ENCODE measurements around the gene LENEP.
"Not testable (repeated sequence)": the region's sequence is repeated elsewhere in the genome, so short reads cannot be mapped to it uniquely, and the experiment has no call there.

Gene LENEP

DNA sequence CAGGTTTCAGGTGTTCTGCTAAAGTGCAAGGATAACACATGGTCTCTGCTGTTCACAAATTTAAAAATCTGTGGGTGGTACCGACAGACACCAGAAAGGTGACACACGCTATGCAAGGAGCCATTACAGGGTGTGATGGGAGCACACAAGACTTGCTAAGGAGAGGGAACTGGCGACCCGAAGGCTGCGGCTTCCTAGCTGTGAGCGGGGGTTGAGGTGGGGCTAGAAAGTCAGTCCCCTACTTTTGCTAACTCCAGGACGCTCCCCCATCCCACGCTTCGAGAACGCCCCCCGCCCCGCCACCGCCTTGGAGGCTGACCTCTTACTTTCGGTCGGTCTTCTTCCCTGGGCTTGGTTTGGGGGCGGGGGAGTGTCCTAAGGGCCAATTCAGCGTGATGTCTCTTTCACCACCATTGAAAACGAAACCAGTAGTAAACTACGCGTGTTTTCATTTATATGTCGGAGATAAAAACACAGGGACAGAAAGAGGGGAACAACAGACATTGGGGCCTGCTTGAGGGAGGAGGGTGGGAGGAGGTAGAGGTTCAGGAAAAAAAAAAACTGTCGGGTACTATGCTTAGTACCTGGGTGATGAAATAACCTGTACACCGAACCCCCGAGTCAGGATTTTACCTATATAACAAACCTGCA lies 17.9 kb upstream of the LENEP start:
- peak; percentile 51 for DNase-seq

DNA sequence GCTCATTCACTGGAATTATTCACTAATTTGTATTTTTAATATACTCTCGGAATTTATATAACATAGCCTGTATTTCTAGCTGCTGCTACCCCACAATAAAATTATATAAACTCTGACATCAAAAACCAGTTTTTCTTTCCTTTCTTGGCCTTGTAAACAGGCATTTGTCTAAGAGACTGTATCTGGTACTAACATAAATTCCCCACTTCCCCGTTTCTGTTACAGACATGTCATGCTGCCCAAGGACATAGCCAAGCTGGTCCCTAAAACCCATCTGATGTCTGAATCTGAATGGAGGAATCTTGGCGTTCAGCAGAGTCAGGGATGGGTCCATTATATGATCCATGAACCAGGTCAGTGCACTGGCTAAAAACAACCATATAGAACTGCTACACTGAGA lies 15.6 kb upstream of the LENEP start:
- not testable (repeated sequence) for DNase-seq

DNA sequence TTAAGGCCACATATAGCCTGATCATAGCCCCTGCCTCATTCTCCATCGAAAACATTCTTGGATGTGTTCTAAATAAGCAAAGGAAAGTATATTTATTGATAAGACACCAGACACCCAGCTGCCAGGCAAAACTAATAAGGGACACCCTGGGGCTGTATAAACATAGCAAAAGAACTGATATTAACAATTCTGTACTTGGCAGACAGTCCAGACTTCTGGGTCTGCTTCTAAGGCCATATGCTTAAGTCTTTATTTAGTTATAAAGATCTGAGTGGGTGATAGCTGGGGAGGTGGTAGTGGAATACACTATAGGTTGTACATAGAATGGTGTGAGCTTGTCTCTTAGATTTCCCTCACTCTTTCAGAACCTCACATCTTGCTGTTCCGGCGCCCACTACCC lies 15.0 kb upstream of the LENEP start:
- DNase-seq = no peak

DNA sequence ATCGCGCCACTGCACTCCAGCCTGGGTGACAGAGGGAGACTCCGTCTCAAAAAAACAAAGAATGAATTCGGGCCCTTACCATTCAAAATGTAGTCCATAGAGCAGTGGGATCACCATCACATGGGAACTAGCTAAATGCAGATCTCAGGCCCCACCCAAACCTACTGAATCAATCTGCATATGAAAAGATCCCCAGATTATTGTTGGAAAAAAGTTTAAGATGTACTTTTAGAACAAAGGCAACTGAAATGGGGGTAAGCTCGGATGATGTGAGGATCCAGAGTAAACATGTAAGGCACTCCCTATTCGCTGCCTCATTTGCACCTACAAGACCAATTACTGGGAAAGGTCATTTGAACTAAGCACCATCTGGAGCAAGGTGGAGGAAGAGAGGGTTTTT lies 11.0 kb upstream of the LENEP start:
- DNase-seq = no peak

DNA sequence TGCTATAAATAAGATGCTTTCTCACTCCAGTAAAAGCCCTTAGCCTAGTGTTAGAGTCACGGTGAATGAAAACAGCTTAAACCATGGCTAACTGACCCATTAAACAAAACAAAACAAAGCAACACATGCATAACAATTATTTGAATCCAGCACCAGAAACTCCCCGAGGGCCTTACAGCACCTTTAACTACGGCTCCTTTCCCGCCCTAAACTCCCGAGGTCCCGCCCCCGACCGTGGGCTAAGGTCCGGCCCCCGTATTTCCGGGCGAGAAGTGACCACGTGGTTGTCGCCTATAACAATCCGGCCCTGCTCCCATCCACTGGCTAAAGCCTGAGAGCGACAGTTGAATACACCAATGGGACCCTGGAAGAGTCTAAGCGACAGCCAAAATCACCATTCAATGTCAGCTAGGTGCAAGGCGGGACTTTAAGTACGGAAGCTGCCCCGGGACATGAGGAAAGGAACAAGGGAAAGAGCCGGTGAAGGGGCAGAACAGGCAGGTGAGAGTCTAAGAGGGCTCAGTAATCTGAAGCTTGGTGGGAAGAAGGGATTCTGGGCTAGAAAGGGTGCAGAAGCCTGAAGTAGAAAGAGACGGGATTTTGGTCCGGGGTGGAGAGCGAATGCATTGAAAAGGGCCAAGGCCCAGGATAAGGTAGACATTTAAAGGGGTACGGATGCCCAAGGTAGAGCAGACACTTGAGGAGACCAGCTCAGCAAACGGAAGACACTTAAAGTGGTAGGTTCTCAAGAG lies 10.3 kb upstream of the LENEP start, which contains the start of gene FLAD1:
TSS of gene FLAD1 (plus strand) at position 448 of the 752 bp plus-strand sequence. CDS start 351 bp downstream, outside the sequence.
- DNase-seq = peak; percentile 99

DNA sequence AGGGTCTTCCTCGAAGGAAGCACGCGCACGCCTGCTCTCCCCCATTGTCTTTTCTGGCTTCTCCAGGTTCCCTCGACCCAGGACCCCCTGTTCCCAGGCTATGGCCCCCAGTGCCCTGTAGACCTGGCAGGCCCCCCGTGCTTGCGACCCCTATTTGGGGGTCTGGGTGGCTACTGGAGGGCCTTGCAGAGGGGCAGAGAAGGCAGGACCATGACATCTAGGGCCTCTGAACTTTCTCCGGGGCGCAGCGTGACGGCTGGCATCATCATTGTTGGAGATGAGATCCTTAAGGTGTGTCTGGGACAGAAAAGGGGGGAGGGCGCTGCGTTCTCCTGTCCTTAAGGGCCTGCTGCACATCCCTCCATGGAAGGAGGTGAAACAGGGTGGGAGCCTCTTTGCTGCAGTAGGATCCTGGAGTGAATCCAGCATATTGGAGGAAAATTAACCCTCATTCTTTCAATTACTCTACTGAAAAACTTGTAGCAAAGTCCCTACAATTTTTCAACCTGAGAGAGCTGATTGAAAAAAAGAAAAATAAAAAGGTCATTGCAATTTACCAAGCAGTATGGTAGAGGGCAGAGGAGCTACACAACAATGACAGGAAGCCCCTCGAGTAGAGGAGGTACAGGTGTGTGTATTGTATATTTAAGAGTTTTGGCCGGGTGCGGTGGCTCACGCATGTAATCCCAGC lies 9.5 kb upstream of the LENEP start:
- DNase-seq = no peak

DNA sequence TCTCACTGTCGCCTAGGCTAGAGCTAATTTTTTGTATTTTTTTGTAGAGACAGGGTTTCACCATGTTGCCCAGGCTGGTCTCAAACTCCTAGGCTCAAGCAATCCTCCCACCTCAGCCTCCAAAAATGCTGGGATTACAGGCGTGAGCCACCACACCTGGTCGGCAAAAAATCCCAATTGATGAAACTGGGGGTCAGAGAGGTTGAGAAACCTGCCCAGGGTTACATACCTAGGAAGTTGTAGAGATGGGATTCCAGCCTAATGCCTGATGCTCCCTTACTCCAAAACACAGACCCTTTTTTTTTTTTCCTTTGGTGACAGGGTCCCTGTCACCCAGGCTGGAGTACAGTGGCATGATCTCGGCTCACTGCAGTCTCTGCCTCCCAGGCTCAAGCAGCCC lies 6.7 kb upstream of the LENEP start:
- not testable (repeated sequence) for DNase-seq

DNA sequence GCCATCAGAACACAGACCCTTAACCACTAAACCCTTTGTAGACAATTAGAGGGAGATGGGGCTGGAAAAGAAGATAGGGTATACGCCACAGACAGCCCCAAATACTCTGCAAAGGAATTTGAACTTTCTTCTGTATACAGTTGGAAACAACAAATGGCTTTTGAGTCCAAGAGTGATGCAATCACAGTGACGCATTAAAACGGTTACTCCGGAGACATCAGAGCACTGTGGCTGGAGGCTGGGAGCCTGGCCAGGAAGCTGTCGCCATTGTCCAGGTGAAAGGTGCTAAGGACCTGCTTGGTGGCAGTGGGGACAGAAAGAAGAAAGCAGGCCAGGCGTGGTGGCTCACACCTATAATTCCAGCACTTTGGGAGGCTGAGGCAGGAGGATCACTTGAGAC lies 6.1 kb upstream of the LENEP start:
- DNase-seq = no peak

DNA sequence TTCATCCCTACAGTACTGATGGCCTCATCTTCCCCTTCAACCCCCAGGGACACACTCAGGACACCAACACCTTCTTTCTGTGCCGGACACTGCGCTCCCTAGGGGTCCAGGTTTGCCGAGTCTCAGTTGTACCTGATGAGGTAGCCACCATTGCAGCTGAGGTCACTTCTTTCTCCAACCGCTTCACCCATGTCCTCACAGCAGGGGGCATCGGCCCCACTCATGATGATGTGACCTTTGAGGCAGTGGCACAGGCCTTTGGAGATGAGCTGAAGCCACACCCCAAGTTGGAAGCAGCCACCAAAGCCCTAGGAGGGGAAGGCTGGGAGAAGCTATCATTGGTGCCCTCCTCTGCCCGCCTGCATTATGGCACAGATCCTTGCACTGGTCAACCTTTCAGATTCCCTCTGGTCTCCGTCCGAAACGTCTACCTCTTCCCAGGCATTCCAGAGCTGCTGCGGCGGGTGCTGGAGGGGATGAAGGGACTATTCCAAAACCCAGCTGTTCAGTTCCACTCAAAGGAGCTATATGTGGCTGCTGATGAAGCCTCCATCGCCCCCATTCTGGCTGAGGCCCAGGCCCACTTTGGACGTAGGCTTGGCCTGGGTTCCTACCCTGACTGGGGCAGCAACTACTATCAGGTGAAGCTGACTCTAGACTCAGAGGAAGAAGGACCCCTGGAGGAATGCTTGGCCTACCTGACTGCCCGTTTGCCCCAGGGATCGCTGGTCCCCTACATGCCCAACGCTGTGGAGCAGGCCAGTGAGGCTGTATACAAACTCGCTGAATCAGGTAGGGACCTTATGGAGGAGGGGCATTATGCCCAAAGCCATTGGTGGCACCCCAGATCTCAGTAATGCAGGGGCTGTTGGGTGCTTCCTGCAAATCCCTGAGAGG lies 5.1 kb upstream of the LENEP start:
- no peak for DNase-seq

DNA sequence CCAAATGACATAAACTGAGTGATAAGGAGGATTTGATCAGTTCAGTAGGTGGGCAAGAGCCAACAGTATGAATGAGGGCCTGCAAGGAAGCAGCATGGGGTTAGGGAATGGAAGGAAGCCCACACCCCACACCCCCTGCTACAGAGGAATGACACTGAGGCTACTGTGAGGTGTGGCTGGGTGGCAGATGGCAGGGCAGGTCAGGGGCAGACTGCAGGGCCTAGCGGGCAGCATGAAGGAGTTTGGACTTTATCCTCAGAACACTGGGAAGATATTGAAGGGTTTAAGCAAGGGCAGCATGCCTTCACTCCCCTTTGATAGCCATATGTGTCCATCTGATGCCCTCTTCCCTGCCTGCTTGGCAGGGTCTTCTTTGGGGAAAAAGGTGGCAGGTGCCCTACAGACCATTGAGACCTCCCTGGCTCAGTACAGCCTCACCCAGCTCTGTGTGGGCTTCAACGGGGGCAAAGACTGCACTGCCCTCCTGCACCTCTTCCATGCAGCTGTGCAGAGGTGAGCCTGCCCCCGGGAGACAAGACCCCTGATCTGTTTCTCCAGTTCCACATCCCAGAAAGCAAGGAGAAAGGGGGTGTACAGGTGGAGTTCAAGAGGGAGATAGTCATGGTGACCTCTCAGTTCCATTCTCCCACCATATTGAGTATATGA lies 4.1 kb upstream of the LENEP start:
- DNase-seq = no peak

DNA sequence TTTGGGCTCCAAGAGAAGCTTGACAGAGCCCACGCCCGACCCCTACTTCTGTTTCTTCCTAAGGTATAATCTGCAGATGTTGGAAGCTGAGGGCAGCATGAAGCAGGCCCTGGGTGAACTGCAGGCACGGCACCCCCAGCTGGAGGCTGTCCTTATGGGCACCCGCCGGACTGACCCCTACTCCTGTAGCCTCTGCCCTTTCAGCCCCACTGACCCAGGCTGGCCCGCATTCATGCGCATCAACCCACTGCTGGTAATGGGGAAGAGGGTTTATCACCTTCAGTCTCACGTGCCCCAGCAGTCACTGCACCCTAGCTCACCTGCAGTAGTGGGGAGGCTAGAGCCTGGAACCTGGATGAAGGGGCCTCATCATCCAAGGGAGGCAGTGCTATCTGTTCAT lies 3.1 kb upstream of the LENEP start:
- no peak for DNase-seq

DNA sequence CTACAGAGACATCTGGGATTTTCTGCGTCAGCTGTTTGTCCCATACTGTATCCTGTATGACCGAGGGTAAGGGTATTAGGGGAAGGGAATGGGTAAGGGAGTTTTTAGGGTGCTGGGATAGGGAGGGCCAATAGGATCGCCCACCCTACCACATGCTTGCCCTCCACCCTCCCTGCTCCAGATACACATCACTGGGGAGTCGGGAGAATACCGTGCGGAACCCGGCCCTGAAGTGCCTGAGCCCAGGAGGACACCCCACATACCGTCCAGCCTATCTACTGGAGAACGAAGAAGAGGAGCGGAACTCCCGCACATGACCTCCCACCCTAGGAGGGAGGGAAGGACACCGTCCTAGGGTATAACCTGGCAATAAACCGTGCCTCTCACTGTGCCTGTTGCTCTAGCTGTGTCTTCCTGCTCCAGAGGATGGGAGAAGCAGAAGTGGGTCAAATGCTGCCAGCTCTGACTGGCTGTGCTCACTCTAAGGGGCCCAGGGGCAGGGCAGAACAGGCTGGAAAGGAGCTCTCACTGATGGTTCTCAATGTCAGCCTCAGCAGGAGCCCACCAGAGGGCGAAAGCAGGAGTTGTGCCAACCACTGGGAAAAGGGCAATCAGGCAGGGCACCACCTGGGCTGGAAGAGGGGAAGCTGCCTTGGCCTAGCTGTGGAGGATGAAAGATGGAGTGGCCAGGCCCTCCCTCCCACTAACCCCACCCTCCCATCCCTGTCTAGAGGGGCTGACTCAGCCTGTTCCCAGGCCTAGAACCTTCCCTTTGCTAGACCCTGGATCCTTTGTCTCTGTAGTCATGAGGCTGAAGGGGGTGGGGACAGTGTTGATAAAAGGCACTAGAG lies 440 bp upstream of the LENEP start:
- peak; percentile 54 for DNase-seq

DNA sequence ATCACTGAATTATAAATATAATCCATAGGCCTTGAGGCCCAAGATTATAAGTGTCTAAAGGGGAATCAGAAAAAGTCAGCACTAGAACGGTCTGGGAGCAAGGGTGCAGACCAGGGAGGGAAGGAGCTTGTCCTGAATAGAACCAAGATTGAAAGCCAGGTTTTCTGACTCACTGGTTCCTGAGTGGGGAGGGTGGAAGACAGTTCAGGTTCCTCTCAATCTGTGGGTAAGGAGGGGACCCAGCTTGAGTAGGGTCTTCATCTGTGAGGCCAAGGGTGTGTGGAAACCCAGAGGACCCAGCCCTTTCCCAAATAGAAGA lies 842 bp downstream of the LENEP start:
- DNase-seq = no peak

DNA sequence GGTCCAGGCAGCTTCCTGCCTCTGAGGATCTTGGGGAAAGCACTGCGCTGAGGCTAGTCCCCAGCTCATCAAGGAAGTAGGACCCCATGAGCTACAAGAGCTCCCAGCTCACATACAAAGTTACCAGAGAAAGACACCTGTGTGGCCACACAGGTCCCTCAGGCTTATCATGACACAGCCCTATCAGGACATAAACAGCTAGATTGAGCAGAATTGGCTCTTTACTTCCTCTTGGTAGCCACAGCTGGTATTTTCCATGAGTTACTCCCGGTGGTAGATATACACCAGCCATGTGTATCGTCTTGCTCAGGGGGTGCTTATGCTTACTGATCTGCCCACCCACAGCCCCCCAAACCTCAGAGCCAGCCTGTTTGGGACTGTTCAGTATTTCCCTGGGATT lies 1.2 kb downstream of the LENEP start:
- no peak for DNase-seq

DNA sequence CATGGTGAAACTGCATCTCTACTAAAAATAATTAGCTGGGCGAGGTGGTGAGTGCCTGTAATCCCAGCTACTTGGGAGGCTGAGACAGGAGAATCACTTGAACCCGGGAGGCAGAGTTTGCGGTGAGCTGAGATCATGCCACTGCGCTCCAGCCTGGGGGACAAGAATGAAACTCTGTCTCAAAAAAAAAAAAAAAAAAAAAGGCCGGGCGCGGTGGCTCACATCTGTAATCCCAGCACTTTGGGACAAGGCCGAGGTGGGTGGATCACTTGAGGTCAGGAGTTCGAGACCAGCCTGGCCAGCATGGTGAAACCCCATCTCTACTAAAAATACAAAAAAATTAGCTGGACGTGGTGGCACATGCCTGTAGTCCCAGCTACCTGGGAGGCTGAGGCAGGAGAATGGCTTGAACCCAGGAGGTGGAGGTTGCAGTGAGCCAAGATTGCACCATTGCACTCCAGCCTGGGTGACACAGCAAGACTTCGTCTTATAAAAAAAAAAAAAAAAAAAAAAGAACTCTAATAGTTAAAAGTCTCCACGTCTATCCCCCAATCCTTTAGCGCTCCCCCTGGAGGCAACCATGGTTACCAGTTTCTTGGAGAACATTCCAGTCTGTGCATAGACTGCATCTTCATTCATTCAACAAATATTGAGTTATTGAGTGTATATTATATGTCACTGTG lies 2.1 kb downstream of the LENEP start:
- DNase-seq = peak; percentile 55

DNA sequence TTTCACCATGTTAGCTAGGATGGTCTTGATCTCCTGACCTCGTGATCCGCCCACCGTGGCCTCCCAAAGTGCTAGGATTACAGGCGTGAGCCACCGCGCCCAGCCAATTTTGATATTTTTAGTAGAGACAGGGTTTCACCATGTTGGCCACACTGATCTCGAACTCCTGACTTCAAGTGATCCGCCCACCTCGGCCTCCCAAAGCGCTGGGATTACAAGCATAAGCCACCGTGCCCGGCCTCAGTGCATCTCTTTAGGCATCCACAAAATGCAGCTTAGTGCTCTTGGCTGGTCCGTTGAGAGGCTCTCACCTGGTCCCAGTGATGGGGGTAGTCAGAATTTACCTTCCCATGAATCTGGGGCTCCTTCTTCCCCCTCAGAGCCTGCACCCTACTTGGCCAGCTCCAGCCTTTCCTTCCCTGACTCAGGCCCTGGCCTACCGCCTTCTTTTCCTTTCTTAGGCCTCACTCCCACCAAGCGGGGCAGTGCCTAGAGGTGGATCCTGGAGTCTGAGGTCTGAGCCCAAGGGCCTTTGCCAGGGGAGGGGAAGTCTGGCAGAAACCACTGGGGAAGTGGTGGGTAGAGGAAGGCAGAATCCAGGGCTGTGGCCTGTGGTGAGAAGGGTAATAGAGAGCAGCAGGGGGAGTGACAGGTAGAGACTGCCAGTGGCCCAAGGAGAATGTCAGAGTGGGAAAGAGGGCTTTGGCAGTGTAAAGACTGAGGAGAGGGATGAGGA lies 3.7 kb downstream of the LENEP start:
- no peak for DNase-seq

DNA sequence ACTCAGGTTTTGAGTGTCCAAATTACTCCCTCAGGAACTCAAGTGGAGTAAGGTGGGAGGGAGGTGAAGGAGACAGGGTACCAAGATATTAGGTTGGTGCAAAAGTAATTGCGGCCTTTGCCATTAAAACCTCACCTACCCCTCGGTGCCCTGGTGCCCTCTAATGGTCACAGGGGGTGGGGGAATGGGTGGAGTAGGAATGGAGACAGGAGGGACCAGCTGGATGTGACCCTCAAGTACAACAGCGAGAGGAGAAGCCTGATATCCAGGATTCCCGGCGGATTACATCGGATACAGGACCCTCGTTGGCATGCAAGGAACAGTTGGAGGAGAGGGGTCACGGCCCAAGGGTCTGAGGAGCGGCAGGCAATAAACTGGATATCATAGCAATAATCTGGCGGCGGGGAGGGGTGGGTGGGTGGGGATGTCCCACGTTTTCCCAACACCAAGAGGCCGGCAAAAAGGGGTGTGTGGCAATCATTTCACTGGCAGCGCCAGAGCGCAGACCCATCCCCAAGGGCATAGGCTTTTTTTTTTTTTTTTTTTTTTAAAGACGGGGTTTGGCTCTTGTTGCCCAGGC lies 4.9 kb downstream of the LENEP start:
- no peak for DNase-seq

DNA sequence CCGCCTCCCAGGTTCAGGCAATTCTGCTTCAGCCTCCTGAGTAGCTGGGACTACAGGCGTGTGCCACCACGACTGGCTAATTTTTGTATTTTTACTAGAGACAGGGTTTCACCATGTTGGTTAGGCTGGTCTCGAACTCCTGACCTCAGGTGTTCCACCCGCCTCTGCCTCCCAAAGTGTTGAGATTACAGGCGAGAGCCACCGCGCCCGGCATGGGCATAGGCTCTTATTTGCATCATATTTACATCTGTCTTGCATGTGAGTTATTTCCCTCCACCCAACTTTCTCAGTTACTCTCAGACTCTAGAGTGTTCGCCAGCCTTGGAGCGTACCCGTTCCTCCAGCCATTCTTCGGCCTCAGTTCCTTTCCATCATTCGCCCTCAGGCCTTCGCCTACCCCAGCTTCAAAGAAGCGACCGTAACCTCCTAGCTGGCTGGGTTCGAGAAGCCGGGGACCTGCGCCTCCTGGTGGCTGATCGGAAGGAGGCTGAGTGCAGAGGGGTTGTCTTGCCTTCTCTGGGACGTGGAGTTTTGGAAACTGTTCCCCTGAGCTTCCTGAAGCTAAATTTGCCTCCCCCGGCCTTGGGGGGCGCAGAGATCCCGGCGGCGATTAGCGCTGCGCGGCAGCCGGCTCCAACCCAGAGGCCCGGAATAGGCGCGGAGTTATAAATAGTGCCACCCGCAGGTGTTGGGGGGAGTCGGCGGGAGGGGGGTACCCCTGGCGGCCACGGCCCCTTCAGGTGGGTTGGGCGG lies 5.6 kb downstream of the LENEP start:
- peak; percentile 39 for DNase-seq
